ENCODE results near the gene UTP4. TPM values are rescaled to one million over a fixed set of nuclear protein-coding genes. Genes with fewer than 3 reads are reported as not detected.
"Not testable (repeated sequence)": the region's sequence is repeated elsewhere in the genome, so short reads cannot be mapped to it uniquely, and the experiment has no call there.

UTP4 gene
- total RNA-seq, 1 donor from 2014 or later: 39.3 TPM

- Mint-ChIP-seq H3K4me1 (ENCODE audit: unreplicated experiment) (peaks cover 41% of the 10 kb centered on the region), H3K36me3 (ENCODE audit: low read depth, unreplicated experiment) (peaks cover 8% of the 10 kb centered on the region), H3K27ac (ENCODE audit: unreplicated experiment) (no peak overlapping the region), H3K9me3 (ENCODE audit: unreplicated experiment) (no peaks in the 10 kb centered on the region), H3K27me3 (ENCODE audit: unreplicated experiment) (peaks cover 14% of the 10 kb centered on the region), H3K4me3 (ENCODE audit: unreplicated experiment) (peak overlapping the region; percentile 100)
- TF ChIP-seq CTCF (IDR thresholded peaks at IDR 0.05; ENCODE audit: unreplicated experiment): no peak
- DNase-seq (ENCODE audit: low spot score): no peak
These were observed 2.0 kb upstream of the UTP4 start for GRCh38 chr16:69130461-69130860.

GRCh38 chr16:69131167-69131838, 1.1 kb upstream of the UTP4 start:
- H3K27ac Mint-ChIP-seq (ENCODE audit: unreplicated experiment): peak overlapping the region; percentile 99
- peaks cover 35% of the 10 kb centered on the region for H3K4me1 Mint-ChIP-seq (ENCODE audit: unreplicated experiment)
- no peaks in the 10 kb centered on the region for H3K9me3 Mint-ChIP-seq (ENCODE audit: unreplicated experiment)
- no peak for TF ChIP-seq CTCF (IDR thresholded peaks at IDR 0.05; ENCODE audit: unreplicated experiment)
- peaks cover 14% of the 10 kb centered on the region for H3K27me3 Mint-ChIP-seq (ENCODE audit: unreplicated experiment)
- H3K36me3 Mint-ChIP-seq (ENCODE audit: low read depth, unreplicated experiment): peaks cover 8% of the 10 kb centered on the region
- peak overlapping the region; percentile 100 for H3K4me3 Mint-ChIP-seq (ENCODE audit: unreplicated experiment)
- DNase-seq (ENCODE audit: low spot score): peak; percentile 28

GRCh38 chr16:69131839-69132423, 518 bp upstream of the UTP4 start:
- Mint-ChIP-seq H3K27ac (ENCODE audit: unreplicated experiment) (peak overlapping the region; percentile 99), H3K27me3 (ENCODE audit: unreplicated experiment) (peaks cover 14% of the 10 kb centered on the region), H3K9me3 (ENCODE audit: unreplicated experiment) (no peaks in the 10 kb centered on the region), H3K36me3 (ENCODE audit: low read depth, unreplicated experiment) (peaks cover 8% of the 10 kb centered on the region), H3K4me3 (ENCODE audit: unreplicated experiment) (peak overlapping the region; percentile 100), H3K4me1 (ENCODE audit: unreplicated experiment) (peaks cover 30% of the 10 kb centered on the region)
- no peak for TF ChIP-seq CTCF (IDR thresholded peaks at IDR 0.05; ENCODE audit: unreplicated experiment)
- peak; percentile 86 for DNase-seq (ENCODE audit: low spot score)

GRCh38 chr16:69133373-69133954, 1.0 kb downstream of the UTP4 start:
- Mint-ChIP-seq H3K36me3 (ENCODE audit: low read depth, unreplicated experiment) (peaks cover 10% of the 10 kb centered on the region), H3K9me3 (ENCODE audit: unreplicated experiment) (no peaks in the 10 kb centered on the region), H3K4me3 (ENCODE audit: unreplicated experiment) (peak overlapping the region; percentile 100), H3K27me3 (ENCODE audit: unreplicated experiment) (peaks cover 14% of the 10 kb centered on the region), H3K4me1 (ENCODE audit: unreplicated experiment) (peaks cover 28% of the 10 kb centered on the region), H3K27ac (ENCODE audit: unreplicated experiment) (peak overlapping the region; percentile 86)
- no peak for DNase-seq (ENCODE audit: low spot score)
- TF ChIP-seq CTCF (IDR thresholded peaks at IDR 0.05; ENCODE audit: unreplicated experiment): no peak

- Mint-ChIP-seq H3K27ac (ENCODE audit: unreplicated experiment) (peak overlapping the region; percentile 3), H3K4me3 (ENCODE audit: unreplicated experiment) (no peak overlapping the region), H3K36me3 (ENCODE audit: low read depth, unreplicated experiment) (peaks cover 30% of the 10 kb centered on the region), H3K27me3 (ENCODE audit: unreplicated experiment) (no peaks in the 10 kb centered on the region), H3K4me1 (ENCODE audit: unreplicated experiment) (peaks cover 7% of the 10 kb centered on the region), H3K9me3 (ENCODE audit: unreplicated experiment) (no peaks in the 10 kb centered on the region)
- TF ChIP-seq CTCF (IDR thresholded peaks at IDR 0.05; ENCODE audit: unreplicated experiment): no peak
- DNase-seq (ENCODE audit: low spot score): no peak
These were observed 6.2 kb downstream of the UTP4 start for GRCh38 chr16:69138608-69139007.

- not testable (repeated sequence) for DNase-seq (ENCODE audit: low spot score); H3K9me3 Mint-ChIP-seq (ENCODE audit: unreplicated experiment); H3K4me3 Mint-ChIP-seq (ENCODE audit: unreplicated experiment); H3K27ac Mint-ChIP-seq (ENCODE audit: unreplicated experiment); H3K27me3 Mint-ChIP-seq (ENCODE audit: unreplicated experiment); H3K4me1 Mint-ChIP-seq (ENCODE audit: unreplicated experiment)
- peaks cover 33% of the 10 kb centered on the region for H3K36me3 Mint-ChIP-seq (ENCODE audit: low read depth, unreplicated experiment)
These were observed 7.0 kb downstream of the UTP4 start for GRCh38 chr16:69139464-69139863.

Measured in endothelial cell (in vitro differentiated cells).